Loucy (cell line): ENCODE data around the gene NKAIN2.

Source experiments
- H2AFZ ChIP-seq: fragments of 200-600 bp; sonication (generic); 2 replicates; pipeline ENCODE4 v1.6.0; 2016; ENCODE audit warnings: antibody characterized with exemption, mild to moderate bottlenecking, low read length, moderate library complexity
- H3F3A ChIP-seq: fragments of 200-600 bp; 2 replicates; pipeline ENCODE4 v1.6.0; 2016; ENCODE audit warnings: antibody characterized with exemption, low read depth, mild to moderate bottlenecking
- H3K27me3 ChIP-seq: fragments of 200-600 bp; sonication (generic); 2 replicates; pipeline ENCODE4 v1.6.1; 2014; ENCODE audit warnings: low read length, mild to moderate bottlenecking; ENCODE audit not compliant: insufficient read depth, poor library complexity, severe bottlenecking
- H3K36me3 ChIP-seq: fragments of 200-600 bp; sonication (generic); 2 replicates; pipeline ENCODE4 v1.6.1; 2016; ENCODE audit warnings: low read length; ENCODE audit not compliant: insufficient read depth
- H3K4me1 ChIP-seq: fragments of 200-600 bp; sonication (generic); 2 replicates; pipeline ENCODE4 v1.5.1; 2014; ENCODE audit warnings: low read length, mild to moderate bottlenecking; ENCODE audit not compliant: insufficient read depth, poor library complexity, severe bottlenecking
- H3K4me2 ChIP-seq: fragments of 200-600 bp; sonication (generic); 2 replicates; pipeline ENCODE4 v1.6.0; 2014; ENCODE audit warnings: antibody characterized with exemption, low read length, low read depth, mild to moderate bottlenecking; ENCODE audit not compliant: poor library complexity, severe bottlenecking
- H3K4me3 ChIP-seq: fragments of 200-600 bp; sonication (generic); 2 replicates; pipeline ENCODE4 v1.5.1; 2014; ENCODE audit warnings: low read length, mild to moderate bottlenecking, mixed read lengths; ENCODE audit not compliant: poor library complexity, severe bottlenecking
- H3K79me2 ChIP-seq: fragments of 200-600 bp; sonication (generic); 2 replicates; pipeline ENCODE4 v1.6.1; 2014; ENCODE audit warnings: low read length; ENCODE audit not compliant: insufficient read depth
- H3K9ac ChIP-seq: fragments of 200-600 bp; sonication (generic); 2 replicates; pipeline ENCODE4 v1.6.0; 2014; ENCODE audit warnings: mild to moderate bottlenecking, low read depth, low read length, moderate library complexity; ENCODE audit not compliant: poor library complexity, severe bottlenecking
- H3K9me2 ChIP-seq: fragments of 200-600 bp; sonication (generic); replicated peaks from 2 replicates; pipeline ENCODE4 v1.6.1; 2016; ENCODE audit warnings: low read depth, low read length, mixed read lengths
- H3K9me3 ChIP-seq: fragments of 200-600 bp; sonication (generic); 2 replicates; pipeline ENCODE4 v1.6.1; 2014; ENCODE audit warnings: mild to moderate bottlenecking, antibody characterized with exemption, low read length, low read depth; ENCODE audit not compliant: insufficient read depth
- H4K20me1 ChIP-seq: fragments of 200-600 bp; sonication (generic); 2 replicates; pipeline ENCODE4 v1.6.0; 2014; ENCODE audit warnings: antibody characterized with exemption, low read length, mild to moderate bottlenecking; ENCODE audit not compliant: insufficient read depth, poor library complexity, severe bottlenecking
- EZH2phosphoT487 ChIP-seq: fragments of 200-600 bp; IDR thresholded peaks from 2 replicates; pipeline ENCODE4 v1.6.1; 2018; ENCODE audit warnings: antibody characterized with exemption, mild to moderate bottlenecking, moderate library complexity, borderline replicate concordance
- TF ChIP-seq, protein P1 (sequence below): fragments of 200-600 bp; sonication (generic); conservative IDR thresholded peaks from 2 replicates; pipeline ENCODE4 v1.5.1; 2014; ENCODE audit warnings: mild to moderate bottlenecking, antibody characterized with exemption, low read length

NKAIN2 gene

DNA sequence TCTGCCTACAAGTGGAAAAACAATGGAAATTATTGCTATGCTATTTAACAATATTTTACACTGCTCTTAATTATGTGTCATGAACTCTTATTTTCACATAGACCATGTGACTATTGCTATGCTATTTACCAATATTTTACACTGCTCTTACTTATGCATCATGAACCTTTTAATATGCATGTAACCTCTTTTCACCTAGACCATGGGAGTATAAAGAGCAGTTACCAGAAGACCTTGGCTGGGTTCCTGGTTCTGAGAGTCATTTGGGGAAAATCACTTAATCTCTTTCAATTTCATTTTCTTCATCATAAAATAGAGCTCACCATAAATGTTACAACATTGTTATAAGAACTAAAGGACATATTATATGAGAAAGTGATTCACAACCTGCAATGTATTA is 934.8 kb downstream of the NKAIN2 start:
- no peaks in the 10 kb centered on the region for H3K4me1 ChIP-seq
- no peak overlapping the region for H3K4me3 ChIP-seq
- TF ChIP-seq, protein P1, sequence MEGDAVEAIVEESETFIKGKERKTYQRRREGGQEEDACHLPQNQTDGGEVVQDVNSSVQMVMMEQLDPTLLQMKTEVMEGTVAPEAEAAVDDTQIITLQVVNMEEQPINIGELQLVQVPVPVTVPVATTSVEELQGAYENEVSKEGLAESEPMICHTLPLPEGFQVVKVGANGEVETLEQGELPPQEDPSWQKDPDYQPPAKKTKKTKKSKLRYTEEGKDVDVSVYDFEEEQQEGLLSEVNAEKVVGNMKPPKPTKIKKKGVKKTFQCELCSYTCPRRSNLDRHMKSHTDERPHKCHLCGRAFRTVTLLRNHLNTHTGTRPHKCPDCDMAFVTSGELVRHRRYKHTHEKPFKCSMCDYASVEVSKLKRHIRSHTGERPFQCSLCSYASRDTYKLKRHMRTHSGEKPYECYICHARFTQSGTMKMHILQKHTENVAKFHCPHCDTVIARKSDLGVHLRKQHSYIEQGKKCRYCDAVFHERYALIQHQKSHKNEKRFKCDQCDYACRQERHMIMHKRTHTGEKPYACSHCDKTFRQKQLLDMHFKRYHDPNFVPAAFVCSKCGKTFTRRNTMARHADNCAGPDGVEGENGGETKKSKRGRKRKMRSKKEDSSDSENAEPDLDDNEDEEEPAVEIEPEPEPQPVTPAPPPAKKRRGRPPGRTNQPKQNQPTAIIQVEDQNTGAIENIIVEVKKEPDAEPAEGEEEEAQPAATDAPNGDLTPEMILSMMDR: no peak
- no peak for TF ChIP-seq EZH2phosphoT487
- no peaks in the 10 kb centered on the region for H3K36me3 ChIP-seq
- no peak overlapping the region for H3K9ac ChIP-seq
- H3K9me2 ChIP-seq: no peaks in the 10 kb centered on the region
- no peaks in the 10 kb centered on the region for H4K20me1 ChIP-seq
- H2AFZ ChIP-seq: no peak overlapping the region
- H3K4me2 ChIP-seq: no peak overlapping the region
- no peaks in the 10 kb centered on the region for H3F3A ChIP-seq
- no peaks in the 10 kb centered on the region for H3K9me3 ChIP-seq
- no peaks in the 10 kb centered on the region for H3K79me2 ChIP-seq
- peaks cover 4% of the 10 kb centered on the region for H3K27me3 ChIP-seq

DNA sequence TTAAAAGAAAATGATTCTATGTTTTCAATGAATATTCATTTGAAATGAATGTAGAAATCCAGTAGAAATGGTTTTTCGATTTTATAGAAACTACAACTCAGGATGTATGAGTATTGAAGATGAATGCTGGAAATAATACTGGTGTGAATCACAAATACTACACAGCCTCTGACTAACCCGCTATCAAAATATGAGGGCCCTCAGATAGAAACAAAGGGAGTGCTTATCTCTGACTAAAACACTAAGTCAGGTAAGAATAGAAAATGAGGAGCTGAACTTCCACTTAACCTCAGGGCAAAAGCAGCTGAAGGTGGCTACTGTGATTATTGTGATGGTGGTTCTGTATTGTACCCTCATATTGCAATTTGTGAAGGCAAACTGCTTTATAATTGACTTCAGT is 937.7 kb downstream of the NKAIN2 start:
- H3K9me3 ChIP-seq: no peaks in the 10 kb centered on the region
- no peak for TF ChIP-seq EZH2phosphoT487
- TF ChIP-seq, protein P1: no peak

DNA sequence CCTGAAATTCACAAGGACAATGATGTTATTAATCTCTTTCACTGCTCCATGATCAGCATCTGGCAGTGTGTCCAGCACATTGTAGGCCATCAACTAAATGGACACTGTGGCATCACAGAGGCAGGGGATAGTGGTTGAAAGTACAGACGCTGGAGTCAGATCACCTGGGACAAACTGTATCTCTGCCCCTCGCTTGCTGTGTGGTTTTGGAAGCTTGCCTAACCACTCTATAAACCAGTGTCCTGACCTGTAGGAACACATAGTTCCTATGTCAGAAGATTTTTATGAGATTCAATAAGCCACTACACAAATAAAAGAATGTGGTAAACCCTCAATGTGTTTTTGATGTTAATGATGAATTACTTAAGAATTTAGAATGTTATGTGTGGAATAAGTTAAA is 939.3 kb downstream of the NKAIN2 start:
- Histone ChIP-seq H3K79me2 (no peaks in the 10 kb centered on the region), H2AFZ (no peak overlapping the region), H3K27me3 (peaks cover 4% of the 10 kb centered on the region)

More for the DNA sequence above, 937.7 kb downstream of the NKAIN2 start:
- Histone ChIP-seq H3K79me2 (no peaks in the 10 kb centered on the region), H3K4me3 (no peak overlapping the region), H2AFZ (no peak overlapping the region), H3K27me3 (peaks cover 4% of the 10 kb centered on the region), H4K20me1 (no peaks in the 10 kb centered on the region), H3K4me2 (no peak overlapping the region), H3K4me1 (no peaks in the 10 kb centered on the region), H3K36me3 (no peaks in the 10 kb centered on the region), H3K9ac (no peak overlapping the region), H3K9me2 (no peaks in the 10 kb centered on the region), H3F3A (no peaks in the 10 kb centered on the region)

More for the DNA sequence above, 939.3 kb downstream of the NKAIN2 start:
- no peaks in the 10 kb centered on the region for H3K9me2 ChIP-seq
- H3K4me2 ChIP-seq: no peak overlapping the region
- H3K9me3 ChIP-seq: no peaks in the 10 kb centered on the region
- H3K9ac ChIP-seq: no peak overlapping the region
- no peaks in the 10 kb centered on the region for H3K4me1 ChIP-seq
- no peak overlapping the region for H3K4me3 ChIP-seq
- H4K20me1 ChIP-seq: no peaks in the 10 kb centered on the region
- no peaks in the 10 kb centered on the region for H3F3A ChIP-seq
- TF ChIP-seq EZH2phosphoT487: no peak
- TF ChIP-seq, protein P1: no peak
- H3K36me3 ChIP-seq: no peaks in the 10 kb centered on the region
